Measurements from ENCODE around the gene NDUFB3.

DNA sequence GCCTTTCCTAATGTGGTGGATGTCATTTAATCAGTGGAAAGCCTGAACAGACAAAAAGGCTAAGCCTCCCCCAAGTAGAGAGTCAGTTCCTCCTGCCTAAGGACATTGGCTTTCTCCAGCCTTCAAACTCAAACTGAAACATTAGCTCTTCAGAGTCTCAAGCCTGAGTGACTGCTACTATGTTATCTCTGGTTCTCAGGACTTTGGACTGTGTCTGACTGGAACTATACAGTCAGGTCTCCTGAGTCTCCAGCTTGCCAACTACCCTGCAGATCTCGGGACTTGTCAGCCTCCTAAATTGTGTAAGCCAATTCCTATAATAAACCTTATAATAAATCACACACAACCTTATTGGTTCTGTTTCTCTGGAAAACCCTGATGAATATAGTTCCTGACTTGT is 12.9 kb upstream of the NDUFB3 start:
- TF ChIP-seq, protein P1, sequence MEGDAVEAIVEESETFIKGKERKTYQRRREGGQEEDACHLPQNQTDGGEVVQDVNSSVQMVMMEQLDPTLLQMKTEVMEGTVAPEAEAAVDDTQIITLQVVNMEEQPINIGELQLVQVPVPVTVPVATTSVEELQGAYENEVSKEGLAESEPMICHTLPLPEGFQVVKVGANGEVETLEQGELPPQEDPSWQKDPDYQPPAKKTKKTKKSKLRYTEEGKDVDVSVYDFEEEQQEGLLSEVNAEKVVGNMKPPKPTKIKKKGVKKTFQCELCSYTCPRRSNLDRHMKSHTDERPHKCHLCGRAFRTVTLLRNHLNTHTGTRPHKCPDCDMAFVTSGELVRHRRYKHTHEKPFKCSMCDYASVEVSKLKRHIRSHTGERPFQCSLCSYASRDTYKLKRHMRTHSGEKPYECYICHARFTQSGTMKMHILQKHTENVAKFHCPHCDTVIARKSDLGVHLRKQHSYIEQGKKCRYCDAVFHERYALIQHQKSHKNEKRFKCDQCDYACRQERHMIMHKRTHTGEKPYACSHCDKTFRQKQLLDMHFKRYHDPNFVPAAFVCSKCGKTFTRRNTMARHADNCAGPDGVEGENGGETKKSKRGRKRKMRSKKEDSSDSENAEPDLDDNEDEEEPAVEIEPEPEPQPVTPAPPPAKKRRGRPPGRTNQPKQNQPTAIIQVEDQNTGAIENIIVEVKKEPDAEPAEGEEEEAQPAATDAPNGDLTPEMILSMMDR (IDR thresholded peaks at IDR 0.05) = no peak
- TF ChIP-seq POLR2A (IDR thresholded peaks at IDR 0.05) = no peak

Data from body of pancreas (tissue), 4 donors.